K562 (cell line): ENCODE data around the gene ROBO1. TPM values are rescaled to one million over a fixed set of nuclear protein-coding genes. Genes with fewer than 3 reads are reported as not detected.

Source experiments
- ATAC-seq: fragments of 200-7000 bp; cut with Tn5 transposase; 3 replicates; pipeline ENCODE4 v1.9.1; 2020; ENCODE audit warnings: moderate library complexity
- BruUV-seq: library from RNA; stranded (reverse); fragments of 400-500 nt; replicated peaks from 2 replicates; lab custom pipeline; 2021; lab: Mats Ljungman, UMichigan
- CTCF ChIA-PET: fragments of 300-600 bp; formaldehyde crosslinking; extraction: SDS; loops from one replicate; lab custom pipeline; 2021; ENCODE audit warnings: low intra/inter-chr PET ratio; lab: Yijun Ruan, JAX
- POLR2A ChIA-PET: fragments of 300-600, 350-650 bp; sonication (Branson Sonifier 250); formaldehyde crosslinking; extraction: SDS; loops from one replicate; lab custom pipeline; 2021; ENCODE audit warnings: antibody characterized with exemption, inconsistent platforms; lab: Yijun Ruan, JAX
- DNase-seq, 4 experiments: peaks; one replicate each; pipeline versions ENCODE4 v3.0.0 to v3.0.0-alpha.2; 2011 to 2018; ENCODE audit warnings: low spot score in 3 of 4, mixed read lengths in 3 of 4; ENCODE audit errors: extremely low read depth in 1 of 4
- FAIRE-seq: peaks from 2 replicates; lab custom pipeline; 2011; peaks lifted over from hg19 to GRCh38; lab: Jason Lieb, UNC
- H2AFZ ChIP-seq: 2 replicates; pipeline ENCODE4 v1.6.0; 2011; ENCODE audit warnings: low read depth, low read length, control low read depth, inconsistent platforms
- H3K27ac ChIP-seq: fragments of 200-600 bp; 3 replicates; pipeline ENCODE4 v1.8.0; 2011; ENCODE audit warnings: low read depth, mild to moderate bottlenecking, control low read depth, inconsistent platforms, low read length, moderate library complexity, mixed read lengths; ENCODE audit errors: extremely low read depth
- H3K27me3 ChIP-seq, 2 experiments: fragments of 300-600 bp in 1 of 2; 2 replicates in 1 of 2; 3 replicates in 1 of 2; pipeline versions ENCODE4 v1.6.0 to v1.8.0; 2011; ENCODE audit warnings: inconsistent platforms in 2 of 2, low read length in 2 of 2, mild to moderate bottlenecking in 1 of 2, mixed read lengths in 1 of 2, moderate library complexity in 1 of 2; ENCODE audit not compliant: control insufficient read depth in 2 of 2, insufficient read depth in 2 of 2
- H3K36me3 ChIP-seq: fragments of 300-600 bp; 3 replicates; pipeline ENCODE4 v1.8.0; 2011; ENCODE audit warnings: mild to moderate bottlenecking, low read length, inconsistent platforms; ENCODE audit not compliant: control insufficient read depth, insufficient read depth
- H3K4me1 ChIP-seq, 2 experiments: fragments of 200-600 bp in 1 of 2; replicated peaks in 1 of 2; 2 replicates in 1 of 2; 3 replicates in 1 of 2; pipeline versions ENCODE4 v1.5.1 to v1.8.0; 2011; ENCODE audit warnings: inconsistent platforms in 2 of 2, low read length in 2 of 2, mild to moderate bottlenecking in 1 of 2, mixed read lengths in 1 of 2, moderate library complexity in 1 of 2; ENCODE audit not compliant: control insufficient read depth in 2 of 2, insufficient read depth in 2 of 2
- H3K4me2 ChIP-seq: 2 replicates; pipeline ENCODE4 v1.6.1; 2011; ENCODE audit warnings: low read length, control low read depth, inconsistent platforms, mixed read lengths; ENCODE audit not compliant: insufficient read depth
- H3K4me3 ChIP-seq: fragments of 200-600 bp; sonication (generic), shearing (Covaris generic); 2 replicates; pipeline ENCODE4 v1.5.1; 2016; ENCODE audit warnings: control low read depth, inconsistent platforms
- H3K79me2 ChIP-seq: fragments of 200-600 bp; 3 replicates; pipeline ENCODE4 v1.8.0; 2011; ENCODE audit warnings: low read length, inconsistent platforms; ENCODE audit not compliant: control insufficient read depth, insufficient read depth
- H3K9ac ChIP-seq, 2 experiments: 2 replicates each; pipeline versions ENCODE4 v1.6.0 to v1.6.1; 2011; ENCODE audit warnings: low read depth in 2 of 2, low read length in 2 of 2, control low read depth in 1 of 2, inconsistent platforms in 1 of 2, mild to moderate bottlenecking in 1 of 2, mixed read lengths in 1 of 2; ENCODE audit not compliant: insufficient read depth in 1 of 2
- H3K9me1 ChIP-seq: one replicate; pipeline ENCODE4 v1.6.0; 2011; ENCODE audit warnings: inconsistent platforms, mild to moderate bottlenecking, low read length, moderate library complexity; ENCODE audit not compliant: control insufficient read depth, insufficient read depth
- H3K9me3 ChIP-seq: replicated peaks from 2 replicates; pipeline ENCODE4 v1.5.1; 2011; ENCODE audit warnings: low read depth, low read length, inconsistent platforms; ENCODE audit not compliant: control insufficient read depth, insufficient read depth
- H4K20me1 ChIP-seq: replicated peaks from 2 replicates; pipeline ENCODE4 v1.6.1; 2011; ENCODE audit warnings: low read length, inconsistent platforms, mixed read lengths; ENCODE audit not compliant: control insufficient read depth, insufficient read depth
- ATF7 ChIP-seq: fragments of 450-650 bp; IDR thresholded peaks from 2 replicates; pipeline ENCODE4 v1.7.1; 2014; ENCODE audit warnings: mild to moderate bottlenecking, moderate library complexity
- BRCA1 ChIP-seq, 2 experiments: fragments of 450-650 bp in 1 of 2; sonication (generic) in 1 of 2; formaldehyde crosslinking in 1 of 2; IDR thresholded peaks; 2 replicates each; pipeline versions ENCODE4 v1.5.0 to v1.6.1; 2017 to 2020; ENCODE audit warnings: mild to moderate bottlenecking in 1 of 2, missing genetic modification reagents in 1 of 2
- NFE2 ChIP-seq: IDR thresholded peaks from 2 replicates; pipeline ENCODE4 v1.6.1; 2014; ENCODE audit warnings: antibody characterized with exemption, low read depth
- NR2C1 ChIP-seq, 2 experiments: fragments of 450-650 bp; IDR thresholded peaks; 2 replicates each; pipeline ENCODE4 v1.6.1; 2017; ENCODE audit warnings: mild to moderate bottlenecking in 2 of 2, antibody characterized with exemption in 1 of 2, inconsistent platforms in 1 of 2, missing compliant biosample characterization in 1 of 2, missing genetic modification characterization in 1 of 2
- NR2F6 ChIP-seq: fragments of 450-650 bp; formaldehyde crosslinking; IDR thresholded peaks from 2 replicates; pipeline ENCODE4 v1.4.0; 2020; ENCODE audit warnings: mild to moderate bottlenecking
- SP2 ChIP-seq: IDR thresholded peaks from 2 replicates; pipeline ENCODE4 v1.6.1; 2011; ENCODE audit warnings: mild to moderate bottlenecking, low read depth, low read length, moderate library complexity; ENCODE audit not compliant: poor library complexity, severe bottlenecking; ENCODE audit errors: extremely low read depth
- SREBF2 ChIP-seq: sonication (generic); formaldehyde crosslinking; IDR thresholded peaks from 2 replicates; pipeline ENCODE4 v1.4.0; 2020; ENCODE audit warnings: mild to moderate bottlenecking, missing genetic modification reagents
- YY1 ChIP-seq, 3 experiments: IDR thresholded peaks; 2 replicates each; pipeline ENCODE4 v1.6.1; 2011; ENCODE audit warnings: low read length in 2 of 3, mild to moderate bottlenecking in 2 of 3, moderate library complexity in 2 of 3, borderline replicate concordance in 1 of 3, control low read depth in 1 of 3, low read depth in 1 of 3; ENCODE audit not compliant: insufficient read depth in 3 of 3, insufficient replicate concordance in 2 of 3, control insufficient read depth in 1 of 3, insufficient read length in 1 of 3; ENCODE audit errors: extremely low read depth in 1 of 3
- ZEB2 ChIP-seq: fragments of 450-650 bp; IDR thresholded peaks from 2 replicates; pipeline ENCODE4 v1.6.1; 2016
- ZNF232 ChIP-seq: sonication (generic); formaldehyde crosslinking; IDR thresholded peaks from 2 replicates; pipeline ENCODE4 v1.8.0; 2022; ENCODE audit warnings: mild to moderate bottlenecking, missing genetic modification reagents
- WGBS: fragments of 100-300 bp; shearing (Covaris generic); methylation state at CpG from one replicate; pipeline ENCODE4 v1.1.6; 2016; ENCODE audit warnings: low coverage, mixed read lengths; ENCODE audit not compliant: insufficient coverage; ENCODE audit errors: missing lambda C conversion rate; 5-methylcytosine and 5-hydroxymethylcytosine counted together
- in situ Hi-C: fragments of 300-500 bp; cut with MboI; formaldehyde crosslinking; loops from 4 replicates; pipeline ENCODE4 v1.15.0; 2018; ENCODE audit warnings: inconsistent platforms, mixed read lengths
- intact Hi-C: fragments of 100-400 bp; cut with micrococcal nuclease; formaldehyde crosslinking; loops from 2 replicates; pipeline ENCODE4 v1.14.2; 2022
- polyA plus RNA-seq, 8 experiments: library from polyadenylated mRNA; depleted of rRNA in 4 of 8; stranded (reverse) in 5 of 8; unstranded in 3 of 8; fragments of >200 nt; fragmentation: Nextera tagmentation in 2 of 8; fragmentation: Illumina TruSeq in 1 of 8; extraction: Ambion mirVana in 2 of 8; extraction: Trizol in 1 of 8; gene quantifications; 2 replicates each; pipeline versions ENCODE4 v1.2.1 to v1.2.3, GENCODE V29; 2011 to 2014; ENCODE audit warnings: inconsistent platforms in 1 of 8, missing spikeins in 1 of 8
- total RNA-seq, 7 experiments: library from RNA; depleted of rRNA in 6 of 7; stranded (reverse); fragments of >200 nt in 6 of 7; fragmentation: Illumina TruSeq in 2 of 7; extraction: Trizol in 2 of 7; gene quantifications; 2 replicates each; pipeline versions ENCODE4 v1.2.1 to v1.2.3, GENCODE V29; 2011 to 2021; ENCODE audit warnings: low replicate concordance in 1 of 7
- TF ChIP-seq, protein P1 (sequence below): fragments of 150-350 bp; IDR thresholded peaks from 2 replicates; pipeline ENCODE4 v1.6.1; 2014; ENCODE audit warnings: low read depth, mild to moderate bottlenecking, low read length, borderline replicate concordance
- TF ChIP-seq, protein P2 (sequence below), 2 experiments: fragments of 450-650 bp in 1 of 2; sonication (generic) in 1 of 2; formaldehyde crosslinking; conservative IDR thresholded peaks; 2 replicates each; pipeline versions ENCODE4 v1.4.0 to v1.8.1; 2020 to 2022; ENCODE audit warnings: mild to moderate bottlenecking in 1 of 2, missing genetic modification reagents in 1 of 2

The ROBO1 gene
- total and polyA plus RNA-seq, 9 of the 15 experiments (the other 6 are each of a cell fraction or from before 2014, with no cell fraction given), result 0.01 to 0.53 (median 0.17) TPM; not detected in 5

DNA sequence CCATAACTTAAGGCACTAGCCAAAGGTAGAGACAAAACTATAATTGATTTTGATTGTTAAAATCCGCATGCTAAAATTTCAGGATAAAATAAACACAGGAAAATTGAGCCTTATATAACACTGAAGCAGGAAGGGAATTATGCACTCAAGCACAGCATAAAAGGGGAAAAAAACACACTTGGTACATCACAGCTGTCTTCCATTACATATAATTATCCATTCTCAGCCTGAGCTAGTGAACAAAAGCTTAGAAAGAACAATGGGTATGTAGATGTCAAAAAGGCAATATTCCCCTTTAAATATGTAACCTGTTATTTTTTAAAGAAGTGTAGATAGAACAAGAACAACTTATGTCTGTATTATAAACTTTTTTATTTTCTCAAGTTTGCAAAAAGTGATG is 899.2 kb downstream of the ROBO1 start (continued):
- no peak for TF ChIP-seq SP2

- H3K9me3 ChIP-seq, result no peaks in the 10 kb centered on the region
- ChIA-PET POLR2A (no interaction called here), CTCF (no interaction called here)
- no peak overlapping the region for H3K27ac ChIP-seq
- no peak overlapping the region for H3K4me2 ChIP-seq
- H3K4me1 ChIP-seq, result no peaks in the 10 kb centered on the region
- WGBS, result 2% methylated on average over 5 of the region's 7 CpGs
- in situ Hi-C loops, result no loop called here
- H3K27me3 ChIP-seq, result no peaks in the 10 kb centered on the region
- H2AFZ ChIP-seq, result no peak overlapping the region
- no peaks in the 10 kb centered on the region for H3K36me3 ChIP-seq
- no TSS peak for BruUV-seq
- DNase-seq (no peak), ATAC-seq (no peak), FAIRE-seq (no peak)
- no peaks in the 10 kb centered on the region for H3K79me2 ChIP-seq
- intact Hi-C loops, result no loop called here
- no peak overlapping the region for H3K9ac ChIP-seq
- H3K9me1 ChIP-seq, result no peaks in the 10 kb centered on the region
- H4K20me1 ChIP-seq, result no peaks in the 10 kb centered on the region
- no peak overlapping the region for H3K4me3 ChIP-seq
- TF ChIP-seq ZNF232 (CRISPR knock-in tag), result no peak
- no peak for TF ChIP-seq YY1 (IDR thresholded peaks at IDR 0.05; ENCODE audit: borderline replicate concordance in 1 of 3, control insufficient read depth in 1 of 3, extremely low read depth in 1 of 3, insufficient read depth in 3 of 3, insufficient read length in 1 of 3, insufficient replicate concordance in 2 of 3, low read depth in 1 of 3, low read length in 2 of 3)
- TF ChIP-seq BRCA1 (IDR thresholded peaks at IDR 0.05), result no peak
- no peak for TF ChIP-seq BRCA1 (CRISPR knock-in tag; IDR thresholded peaks at IDR 0.05)
- no peak for TF ChIP-seq NFE2
- TF ChIP-seq NR2F6 (CRISPR knock-in tag), result no peak
- TF ChIP-seq SREBF2 (CRISPR knock-in tag), result no peak
- TF ChIP-seq, protein P1, sequence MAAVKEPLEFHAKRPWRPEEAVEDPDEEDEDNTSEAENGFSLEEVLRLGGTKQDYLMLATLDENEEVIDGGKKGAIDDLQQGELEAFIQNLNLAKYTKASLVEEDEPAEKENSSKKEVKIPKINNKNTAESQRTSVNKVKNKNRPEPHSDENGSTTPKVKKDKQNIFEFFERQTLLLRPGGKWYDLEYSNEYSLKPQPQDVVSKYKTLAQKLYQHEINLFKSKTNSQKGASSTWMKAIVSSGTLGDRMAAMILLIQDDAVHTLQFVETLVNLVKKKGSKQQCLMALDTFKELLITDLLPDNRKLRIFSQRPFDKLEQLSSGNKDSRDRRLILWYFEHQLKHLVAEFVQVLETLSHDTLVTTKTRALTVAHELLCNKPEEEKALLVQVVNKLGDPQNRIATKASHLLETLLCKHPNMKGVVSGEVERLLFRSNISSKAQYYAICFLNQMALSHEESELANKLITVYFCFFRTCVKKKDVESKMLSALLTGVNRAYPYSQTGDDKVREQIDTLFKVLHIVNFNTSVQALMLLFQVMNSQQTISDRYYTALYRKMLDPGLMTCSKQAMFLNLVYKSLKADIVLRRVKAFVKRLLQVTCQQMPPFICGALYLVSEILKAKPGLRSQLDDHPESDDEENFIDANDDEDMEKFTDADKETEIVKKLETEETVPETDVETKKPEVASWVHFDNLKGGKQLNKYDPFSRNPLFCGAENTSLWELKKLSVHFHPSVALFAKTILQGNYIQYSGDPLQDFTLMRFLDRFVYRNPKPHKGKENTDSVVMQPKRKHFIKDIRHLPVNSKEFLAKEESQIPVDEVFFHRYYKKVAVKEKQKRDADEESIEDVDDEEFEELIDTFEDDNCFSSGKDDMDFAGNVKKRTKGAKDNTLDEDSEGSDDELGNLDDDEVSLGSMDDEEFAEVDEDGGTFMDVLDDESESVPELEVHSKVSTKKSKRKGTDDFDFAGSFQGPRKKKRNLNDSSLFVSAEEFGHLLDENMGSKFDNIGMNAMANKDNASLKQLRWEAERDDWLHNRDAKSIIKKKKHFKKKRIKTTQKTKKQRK, result no peak
- no peak for TF ChIP-seq ATF7
- TF ChIP-seq NR2C1 (IDR thresholded peaks at IDR 0.05), result no peak
- TF ChIP-seq NR2C1 (tag; IDR thresholded peaks at IDR 0.05), result no peak
- TF ChIP-seq, protein P2, sequence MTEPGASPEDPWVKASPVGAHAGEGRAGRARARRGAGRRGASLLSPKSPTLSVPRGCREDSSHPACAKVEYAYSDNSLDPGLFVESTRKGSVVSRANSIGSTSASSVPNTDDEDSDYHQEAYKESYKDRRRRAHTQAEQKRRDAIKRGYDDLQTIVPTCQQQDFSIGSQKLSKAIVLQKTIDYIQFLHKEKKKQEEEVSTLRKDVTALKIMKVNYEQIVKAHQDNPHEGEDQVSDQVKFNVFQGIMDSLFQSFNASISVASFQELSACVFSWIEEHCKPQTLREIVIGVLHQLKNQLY (CRISPR knock-in tag; conservative IDR thresholded peaks at IDR 0.05), result no peak
- no peak for TF ChIP-seq ZEB2
Observed at GRCh38 chr3:78867409-78868372, 900.1 kb downstream of the ROBO1 start.
